ENCODE data around the gene FOXD4L6.
"Not testable (repeated sequence)": the region's sequence is repeated elsewhere in the genome, so short reads cannot be mapped to it uniquely, and the experiment has no call there.

DNA sequence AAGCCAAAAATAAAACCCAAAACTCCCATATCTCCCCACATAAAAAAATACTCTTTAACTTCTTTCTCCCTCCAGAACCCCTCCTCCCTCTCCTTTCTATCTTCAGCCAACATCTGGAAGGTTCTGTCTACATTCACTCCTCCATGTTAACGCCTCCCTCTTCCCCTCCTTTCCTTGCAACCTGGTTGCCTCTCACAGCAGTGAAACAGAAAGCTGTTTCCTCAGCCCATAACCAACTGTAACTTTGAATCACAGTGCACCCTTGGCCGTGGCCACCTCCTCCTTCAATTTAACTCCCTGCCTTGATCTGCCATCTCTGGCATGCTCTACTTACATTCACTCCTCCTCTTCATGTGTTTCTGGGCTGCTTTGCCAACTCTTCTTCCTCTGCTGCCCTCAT, 33.4 kb downstream of the FOXD4L6 start:
- TF ChIP-seq, protein P1, sequence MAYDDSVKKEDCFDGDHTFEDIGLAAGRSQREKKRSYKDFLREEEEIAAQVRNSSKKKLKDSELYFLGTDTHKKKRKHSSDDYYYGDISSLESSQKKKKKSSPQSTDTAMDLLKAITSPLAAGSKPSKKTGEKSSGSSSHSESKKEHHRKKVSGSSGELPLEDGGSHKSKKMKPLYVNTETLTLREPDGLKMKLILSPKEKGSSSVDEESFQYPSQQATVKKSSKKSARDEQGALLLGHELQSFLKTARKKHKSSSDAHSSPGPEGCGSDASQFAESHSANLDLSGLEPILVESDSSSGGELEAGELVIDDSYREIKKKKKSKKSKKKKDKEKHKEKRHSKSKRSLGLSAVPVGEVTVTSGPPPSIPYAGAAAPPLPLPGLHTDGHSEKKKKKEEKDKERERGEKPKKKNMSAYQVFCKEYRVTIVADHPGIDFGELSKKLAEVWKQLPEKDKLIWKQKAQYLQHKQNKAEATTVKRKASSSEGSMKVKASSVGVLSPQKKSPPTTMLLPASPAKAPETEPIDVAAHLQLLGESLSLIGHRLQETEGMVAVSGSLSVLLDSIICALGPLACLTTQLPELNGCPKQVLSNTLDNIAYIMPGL (CRISPR knock-in tag; IDR thresholded peaks at IDR 0.05) = not testable (repeated sequence)
- not testable (repeated sequence) for TF ChIP-seq FOXK1 (CRISPR knock-in tag; IDR thresholded peaks at IDR 0.05; ENCODE audit: borderline replicate concordance); POLR2A (conservative IDR thresholded peaks at IDR 0.05); FIP1L1 (IDR thresholded peaks at IDR 0.05; ENCODE audit: low read depth, low read length, poor library complexity, severe bottlenecking)
